ENCODE data around the gene OGFOD1. TPM values are rescaled to one million over a fixed set of nuclear protein-coding genes. Genes with fewer than 3 reads are reported as not detected.

Gene OGFOD1
- total and polyA plus RNA-seq, 10 of the 15 experiments (the other 5 are each of a cell fraction or from before 2014, with no cell fraction given): 31.4 to 119 (median 51.6) TPM

- no peak for TF ChIP-seq ATF3 (IDR thresholded peaks at IDR 0.05; ENCODE audit: borderline replicate concordance, extremely low read depth, low read depth, low read length)
- TF ChIP-seq EGR1 (IDR thresholded peaks at IDR 0.05; ENCODE audit: borderline replicate concordance in 1 of 2, low read depth in 2 of 2, low read length in 2 of 2): peak in 1 of 2 experiments; percentile 34; a peak in 1 of 3 replicates
- TF ChIP-seq SIN3A (IDR thresholded peaks at IDR 0.05; ENCODE audit: low read depth, low read length): 0 out of 2 replicates have a peak, but pooled peaks have one; percentile 16
- intact Hi-C loops (cut with micrococcal nuclease; ENCODE audit: unreplicated experiment): no loop called here
- H3K4me3 ChIP-seq: peak overlapping the region; percentile 94
- under 1% methylated on average over 18 of the region's 18 CpGs for WGBS (ENCODE audit: insufficient coverage, insufficient replicate concordance, low lambda C conversion rate, missing lambda C conversion rate)
- TSS peak; percentile 65 for BruUV-seq (replicated peaks)
- no peaks in the 10 kb centered on the region for H4K20me1 ChIP-seq (ENCODE audit: control insufficient read depth, insufficient read depth)
- in situ Hi-C loops (cut with MboI): no loop called here
- H3K27ac ChIP-seq (ENCODE audit: control insufficient read depth, insufficient read depth): peak overlapping the region; percentile 83
- peak; percentile 51 for ATAC-seq
- H3K4me1 ChIP-seq (ENCODE audit: control insufficient read depth, insufficient read depth, low read length): peaks cover 1% of the 10 kb centered on the region; the same call in 1 of the 2 replicates
- ChIA-PET POLR2A (interaction anchor here (0.6 to 2.3 kb wide), 6 partner anchors 10 to 287 kb away, joined by 3 to 8 read pairs (median 4); no protein-coding TSS in a partner anchor), SMC1A (ENCODE audit: uncharacterized antibody, unreplicated experiment) (interaction anchor here (0.7 to 1.3 kb wide), 6 partner anchors 21 to 37 kb away, joined by 3 to 8 read pairs (median 4); no protein-coding TSS in a partner anchor), CTCF (interaction anchor here (0.6 to 1.4 kb wide), 7 partner anchors 10 to 251 kb away, joined by 3 to 8 read pairs (median 4); no protein-coding TSS in a partner anchor), RAD21 (ENCODE audit: unreplicated experiment) (interaction anchor here (0.8 to 1.4 kb wide), 5 partner anchors 11 to 251 kb away, joined by 3 to 11 read pairs (median 3); partner anchors contain the start of gene BBS2)
- H3K9ac ChIP-seq (ENCODE audit: control insufficient read depth, insufficient read depth, low read length): peak overlapping the region; percentile 89
- no peaks in the 10 kb centered on the region for H3K9me3 ChIP-seq (replicated peaks; ENCODE audit: control insufficient read depth, insufficient read depth, low read length)
- H3K36me3 ChIP-seq (ENCODE audit: control insufficient read depth in 2 of 2, insufficient read depth in 2 of 2, low read length in 1 of 2): peaks cover 0 to 17% of the 10 kb centered on the region in 2 experiments; a peak in 2 of 4 replicates
- H3K27me3 ChIP-seq (replicated peaks in 1 of 2; ENCODE audit: control insufficient read depth in 2 of 2, insufficient read depth in 2 of 2, low read length in 1 of 2): no peaks in the 10 kb centered on the region
- peaks cover 78% of the 10 kb centered on the region for H3K79me2 ChIP-seq (ENCODE audit: control insufficient read depth, insufficient read depth, low read length)
- H2AFZ ChIP-seq (ENCODE audit: control insufficient read depth, low read depth, low read length): peak overlapping the region; percentile 88
- no peak for DNase-seq (ENCODE audit: low read depth, low spot score)
- H3K4me2 ChIP-seq (ENCODE audit: control insufficient read depth, insufficient read depth): peak overlapping the region; percentile 97
- no peak for FAIRE-seq
These were observed 924 bp upstream of the OGFOD1 start for GRCh38 chr16:56450275-56450985.

Measured in GM12878 (cell line).